GM12864 (cell line): ENCODE measurements around the gene CD93.

Experiments
- DNase-seq: peaks from one replicate; pipeline ENCODE4 v3.0.0-alpha.2; 2011; ENCODE audit warnings: low read depth
- H3K4me3 ChIP-seq: 2 replicates; pipeline ENCODE4 v1.5.1; 2011; ENCODE audit warnings: mild to moderate bottlenecking, low read depth, low read length, control low read depth
- TF ChIP-seq, protein P1 (sequence below): IDR thresholded peaks from 2 replicates; pipeline ENCODE4 v1.5.1; 2011; ENCODE audit warnings: low read depth, mild to moderate bottlenecking, moderate library complexity, low read length, control low read depth, inconsistent platforms; ENCODE audit errors: missing control alignments

The CD93 gene

DNA sequence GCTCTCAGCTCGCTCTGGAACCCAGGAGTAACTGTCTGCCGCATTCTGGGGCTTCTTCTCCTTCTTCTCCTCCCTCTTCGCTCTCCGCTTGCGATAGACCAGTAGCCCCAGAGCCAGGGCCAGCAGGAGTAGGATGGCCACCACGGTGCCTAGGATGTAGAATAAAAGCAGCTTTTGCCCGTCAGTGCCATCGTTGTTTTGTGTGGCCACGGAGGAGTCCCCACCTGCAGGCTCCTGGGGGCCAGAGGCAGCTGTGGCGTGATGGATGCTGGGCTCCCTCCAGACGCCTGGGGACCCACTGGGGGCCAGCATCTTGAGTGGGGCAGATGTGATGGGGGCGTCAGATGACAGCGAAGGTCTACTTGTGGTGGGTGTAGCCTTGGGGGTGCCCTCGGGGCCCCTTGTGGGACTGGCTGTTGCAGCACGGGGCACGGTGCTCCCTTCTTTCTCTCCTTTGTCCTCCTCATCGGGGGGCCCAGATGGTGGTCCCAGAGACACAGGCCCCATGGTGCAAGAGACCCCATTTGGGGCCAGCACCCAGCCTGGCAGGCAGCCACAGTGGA lies 1.8 kb downstream of the CD93 start:
- TF ChIP-seq, protein P1, sequence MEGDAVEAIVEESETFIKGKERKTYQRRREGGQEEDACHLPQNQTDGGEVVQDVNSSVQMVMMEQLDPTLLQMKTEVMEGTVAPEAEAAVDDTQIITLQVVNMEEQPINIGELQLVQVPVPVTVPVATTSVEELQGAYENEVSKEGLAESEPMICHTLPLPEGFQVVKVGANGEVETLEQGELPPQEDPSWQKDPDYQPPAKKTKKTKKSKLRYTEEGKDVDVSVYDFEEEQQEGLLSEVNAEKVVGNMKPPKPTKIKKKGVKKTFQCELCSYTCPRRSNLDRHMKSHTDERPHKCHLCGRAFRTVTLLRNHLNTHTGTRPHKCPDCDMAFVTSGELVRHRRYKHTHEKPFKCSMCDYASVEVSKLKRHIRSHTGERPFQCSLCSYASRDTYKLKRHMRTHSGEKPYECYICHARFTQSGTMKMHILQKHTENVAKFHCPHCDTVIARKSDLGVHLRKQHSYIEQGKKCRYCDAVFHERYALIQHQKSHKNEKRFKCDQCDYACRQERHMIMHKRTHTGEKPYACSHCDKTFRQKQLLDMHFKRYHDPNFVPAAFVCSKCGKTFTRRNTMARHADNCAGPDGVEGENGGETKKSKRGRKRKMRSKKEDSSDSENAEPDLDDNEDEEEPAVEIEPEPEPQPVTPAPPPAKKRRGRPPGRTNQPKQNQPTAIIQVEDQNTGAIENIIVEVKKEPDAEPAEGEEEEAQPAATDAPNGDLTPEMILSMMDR, result no peak
- DNase-seq, result no peak
- no peak overlapping the region for H3K4me3 ChIP-seq

DNA sequence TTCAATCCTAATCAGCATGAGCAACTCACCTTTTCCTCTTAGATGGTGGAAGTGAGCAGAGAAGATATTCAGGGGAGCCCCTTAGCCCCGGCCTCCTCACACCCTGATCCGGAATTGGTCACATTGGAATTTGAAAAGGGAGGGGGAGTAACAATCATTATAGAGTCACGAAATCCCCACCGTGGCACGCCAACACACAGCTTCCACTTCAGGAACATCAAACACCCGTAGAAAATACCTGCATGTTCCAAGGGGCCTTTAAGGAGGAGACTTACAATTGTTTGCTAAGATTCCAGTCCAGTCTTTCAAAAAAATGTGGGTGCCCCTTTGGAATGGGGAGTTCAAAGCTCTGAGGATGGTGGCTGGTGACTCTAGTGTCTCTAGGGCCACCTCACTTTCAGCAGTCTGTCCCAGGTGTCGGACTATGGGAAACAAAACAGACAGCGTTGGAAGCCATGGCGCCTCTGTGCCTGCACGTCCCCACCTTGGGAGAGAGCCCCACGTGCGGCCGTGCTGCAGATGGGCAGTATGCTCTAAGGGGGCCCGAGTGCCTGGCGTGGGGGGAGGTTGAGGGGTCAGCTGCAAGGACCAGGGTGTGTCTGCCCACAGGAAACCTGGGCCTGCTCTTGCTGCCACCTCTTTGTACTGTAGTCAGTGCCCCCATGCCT lies 2.4 kb downstream of the CD93 start:
- H3K4me3 ChIP-seq, result no peak overlapping the region
- TF ChIP-seq, protein P1, result no peak
- no peak for DNase-seq

DNA sequence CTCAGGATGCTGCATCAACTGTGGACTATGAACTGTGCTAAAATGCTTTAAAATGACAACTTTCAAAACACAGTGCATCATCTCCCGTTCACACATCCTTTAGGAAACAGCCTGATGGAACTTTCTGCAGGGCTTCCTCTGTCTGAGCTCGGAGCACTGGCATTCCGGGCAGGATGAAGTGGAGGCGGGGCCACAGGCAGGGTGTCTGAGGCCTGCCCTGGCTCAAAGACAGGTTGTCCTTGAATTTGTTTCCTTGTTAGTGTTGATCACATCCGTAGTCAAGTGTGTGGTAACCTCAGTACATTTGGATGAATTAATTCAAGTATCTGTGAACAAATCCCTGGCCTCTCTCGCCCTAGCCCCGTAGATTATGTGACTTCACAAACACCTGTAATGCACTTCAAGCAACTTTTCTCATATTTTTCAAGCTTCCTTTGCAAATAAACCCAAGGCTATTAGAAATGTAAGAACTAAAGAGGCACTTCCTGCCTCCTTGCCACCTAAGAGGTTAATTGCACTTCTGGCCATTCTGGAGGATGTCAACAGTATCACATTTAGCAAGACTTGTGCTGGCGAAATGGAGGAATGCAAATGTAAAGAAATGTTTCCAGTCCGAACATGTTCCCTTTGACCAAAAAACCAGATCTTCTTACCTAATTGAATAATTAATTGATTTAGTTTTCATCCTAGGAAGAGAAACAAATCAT lies 3.1 kb downstream of the CD93 start:
- DNase-seq, result no peak
- H3K4me3 ChIP-seq, result no peak overlapping the region
- TF ChIP-seq, protein P1, result no peak

DNA sequence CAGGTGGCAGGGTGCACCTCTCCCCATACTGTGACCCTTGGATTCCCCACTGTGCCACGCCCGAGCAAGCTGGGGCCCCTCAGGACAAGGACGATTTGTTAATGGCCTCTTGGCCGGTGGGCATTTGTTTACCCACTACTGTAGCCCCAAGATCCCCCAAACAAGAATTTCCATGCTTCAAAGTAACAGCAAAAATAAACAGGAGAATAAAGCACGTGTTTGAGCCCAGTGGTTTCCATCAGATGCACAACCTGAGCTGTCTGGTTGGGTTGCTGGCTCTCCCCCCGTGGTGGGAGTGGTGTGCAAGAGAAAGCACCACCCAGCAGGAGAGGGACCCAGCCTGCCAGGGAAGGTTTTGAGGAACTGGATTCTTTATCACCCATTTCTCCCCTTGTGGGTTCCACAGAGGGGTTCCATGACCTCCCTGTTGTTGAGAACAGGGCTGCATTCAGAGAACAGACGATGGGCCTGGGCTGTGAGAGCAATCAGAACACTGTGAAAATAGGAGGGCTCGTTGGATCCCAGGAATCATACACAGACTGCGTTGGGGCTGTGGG lies 4.8 kb downstream of the CD93 start:
- DNase-seq, result no peak
- no peak overlapping the region for H3K4me3 ChIP-seq
- TF ChIP-seq, protein P1, result no peak

DNA sequence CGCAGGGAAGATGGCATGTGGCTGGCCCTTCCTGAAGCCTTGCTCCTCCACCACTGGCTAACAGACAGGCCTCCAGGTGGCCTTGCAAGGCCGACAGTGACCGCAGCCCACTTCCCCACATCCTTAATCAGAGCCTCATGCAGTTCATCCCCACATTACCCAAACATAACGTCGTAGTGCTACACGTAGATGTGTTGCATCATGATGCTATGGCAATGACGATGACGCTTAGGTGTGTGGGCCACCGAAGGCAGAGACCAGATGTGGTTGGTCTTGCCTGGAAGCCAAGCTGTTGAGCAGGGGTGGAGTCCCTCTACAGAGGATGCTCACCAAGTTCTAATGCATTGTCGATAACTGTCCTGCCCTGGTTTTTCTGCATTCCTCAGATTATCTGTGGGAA lies 5.6 kb downstream of the CD93 start:
- TF ChIP-seq, protein P1, result no peak
- no peak overlapping the region for H3K4me3 ChIP-seq
- no peak for DNase-seq

DNA sequence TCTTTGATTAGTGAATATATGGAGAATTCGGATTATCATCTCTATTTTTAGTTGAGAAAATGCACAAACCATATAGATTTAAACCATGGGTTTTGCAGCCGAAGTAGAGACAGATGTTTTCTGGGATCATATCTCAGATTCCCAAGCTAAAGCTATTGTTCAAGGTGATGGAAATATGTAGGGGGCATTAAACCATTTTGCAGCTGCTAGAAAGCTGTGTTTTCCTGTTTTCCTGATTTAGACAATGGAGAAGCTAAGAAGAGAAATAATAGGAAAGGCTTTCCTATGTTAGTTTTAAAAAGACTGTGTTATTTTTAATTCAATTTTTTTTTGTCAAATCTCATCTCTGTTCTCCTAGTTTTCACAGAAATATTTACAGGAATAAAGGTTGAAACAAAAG lies 6.2 kb downstream of the CD93 start:
- TF ChIP-seq, protein P1, result no peak
- H3K4me3 ChIP-seq, result no peak overlapping the region
- DNase-seq, result no peak
